Stomach (tissue), 4 donors: ENCODE results near the gene TTC28.

Experiments used
- CTCF ChIP-seq, 7 experiments: fragments of 450-650 bp in 4 of 7; fragments of 200-600 bp in 3 of 7; sonication (generic) in 3 of 7; IDR thresholded peaks; one replicate each; pipeline ENCODE4 v1.5.1; 2016 to 2019; ENCODE audit warnings: antibody characterized with exemption in 7 of 7, control low read depth in 2 of 7, mild to moderate bottlenecking in 1 of 7
- EP300 ChIP-seq: sonication (generic); formaldehyde crosslinking; IDR thresholded peaks from one replicate; pipeline ENCODE4 v1.6.1; 2017; ENCODE audit warnings: antibody characterized with exemption
- POLR2A ChIP-seq, 4 donors: fragments of 450-650 bp; IDR thresholded peaks; one replicate each; pipeline ENCODE4 v1.6.1; 2016; ENCODE audit warnings: antibody characterized with exemption in 4 of 4, control low read depth in 2 of 4, mild to moderate bottlenecking in 1 of 4, moderate library complexity in 1 of 4
- POLR2AphosphoS5 ChIP-seq, 3 donors: sonication (generic); formaldehyde crosslinking; IDR thresholded peaks; one replicate each; pipeline ENCODE4 v1.6.1; 2016; ENCODE audit warnings: antibody characterized with exemption in 3 of 3

- TF ChIP-seq CTCF (IDR thresholded peaks at IDR 0.05) (no peak), POLR2AphosphoS5 (IDR thresholded peaks at IDR 0.05) (no peak), EP300 (no peak), POLR2A (IDR thresholded peaks at IDR 0.05) (no peak)
Observed at GRCh38 chr22:28562324-28562723, 117.3 kb downstream of the TTC28 start.
